ENCODE measurements around the gene TMEM100.

The TMEM100 gene

DNA sequence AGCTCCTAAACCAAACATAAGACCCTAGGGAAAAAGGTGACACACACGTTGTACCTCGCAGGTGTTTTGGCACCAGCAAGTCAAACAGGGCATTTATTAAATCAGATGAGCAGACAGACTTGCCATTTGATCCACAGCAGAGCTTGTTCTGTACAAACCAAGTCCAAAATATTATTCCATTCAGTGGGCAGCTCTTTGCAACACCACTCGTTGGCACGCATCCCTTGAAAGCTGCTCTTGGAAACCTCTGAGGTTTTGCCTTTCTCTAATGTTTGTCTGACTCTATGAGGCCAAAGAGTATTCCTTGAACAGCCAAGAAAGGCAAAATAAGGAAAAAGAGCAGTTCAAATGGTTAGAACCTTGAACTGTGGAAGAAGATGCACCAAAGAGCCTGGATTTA lies 12.7 kb downstream of the TMEM100 start:
- no peak overlapping the region for H3K4me3 ChIP-seq (ENCODE audit: low read length, poor library complexity, severe bottlenecking)
- no peak overlapping the region for H3K4me2 ChIP-seq (ENCODE audit: low read depth, low read length, poor library complexity, severe bottlenecking)
- H3K9me3 ChIP-seq (ENCODE audit: insufficient read depth, low read depth, low read length): no peaks in the 10 kb centered on the region
- H3K9me2 ChIP-seq (replicated peaks; ENCODE audit: low read depth, low read length): no peaks in the 10 kb centered on the region
- no peak for TF ChIP-seq CTCF (conservative IDR thresholded peaks at IDR 0.05; ENCODE audit: low read length)
- TF ChIP-seq EZH2phosphoT487 (IDR thresholded peaks at IDR 0.05; ENCODE audit: borderline replicate concordance): no peak
- no peaks in the 10 kb centered on the region for H4K20me1 ChIP-seq (ENCODE audit: insufficient read depth, low read length, poor library complexity, severe bottlenecking)
- no peaks in the 10 kb centered on the region for H3K4me1 ChIP-seq (ENCODE audit: insufficient read depth, low read length, poor library complexity, severe bottlenecking)
- no peaks in the 10 kb centered on the region for H3K27me3 ChIP-seq (ENCODE audit: insufficient read depth, low read length, poor library complexity, severe bottlenecking)
- H3K36me3 ChIP-seq (ENCODE audit: insufficient read depth, low read length): no peaks in the 10 kb centered on the region
- H3K9ac ChIP-seq (ENCODE audit: low read depth, low read length, poor library complexity, severe bottlenecking): no peak overlapping the region
- no peaks in the 10 kb centered on the region for H3F3A ChIP-seq (ENCODE audit: low read depth)
- no peaks in the 10 kb centered on the region for H3K79me2 ChIP-seq (ENCODE audit: insufficient read depth, low read length)
- H2AFZ ChIP-seq (ENCODE audit: low read length): no peak overlapping the region

- Histone ChIP-seq H3K4me3 (ENCODE audit: low read length, poor library complexity, severe bottlenecking) (no peak overlapping the region), H3K4me2 (ENCODE audit: low read depth, low read length, poor library complexity, severe bottlenecking) (no peak overlapping the region), H2AFZ (ENCODE audit: low read length) (no peak overlapping the region), H3K27me3 (ENCODE audit: insufficient read depth, low read length, poor library complexity, severe bottlenecking) (no peaks in the 10 kb centered on the region), H3K79me2 (ENCODE audit: insufficient read depth, low read length) (no peaks in the 10 kb centered on the region), H3K9me3 (ENCODE audit: insufficient read depth, low read depth, low read length) (no peaks in the 10 kb centered on the region), H3K9me2 (replicated peaks; ENCODE audit: low read depth, low read length) (no peaks in the 10 kb centered on the region), H3K36me3 (ENCODE audit: insufficient read depth, low read length) (no peaks in the 10 kb centered on the region), H3F3A (ENCODE audit: low read depth) (no peaks in the 10 kb centered on the region), H3K9ac (ENCODE audit: low read depth, low read length, poor library complexity, severe bottlenecking) (no peak overlapping the region), H3K4me1 (ENCODE audit: insufficient read depth, low read length, poor library complexity, severe bottlenecking) (no peaks in the 10 kb centered on the region), H4K20me1 (ENCODE audit: insufficient read depth, low read length, poor library complexity, severe bottlenecking) (no peaks in the 10 kb centered on the region)
- TF ChIP-seq EZH2phosphoT487 (IDR thresholded peaks at IDR 0.05; ENCODE audit: borderline replicate concordance) (no peak), CTCF (conservative IDR thresholded peaks at IDR 0.05; ENCODE audit: low read length) (no peak)
Measured at GRCh38 chr17:55709440-55709839, 13.2 kb downstream of the TMEM100 start.

GRCh38 chr17:55708175-55708974 lies 14.3 kb downstream of the TMEM100 start:
- no peak overlapping the region for H2AFZ ChIP-seq (ENCODE audit: low read length)
- no peaks in the 10 kb centered on the region for H3F3A ChIP-seq (ENCODE audit: low read depth)
- no peak overlapping the region for H3K9ac ChIP-seq (ENCODE audit: low read depth, low read length, poor library complexity, severe bottlenecking)
- no peaks in the 10 kb centered on the region for H3K9me3 ChIP-seq (ENCODE audit: insufficient read depth, low read depth, low read length)
- no peak for TF ChIP-seq EZH2phosphoT487 (IDR thresholded peaks at IDR 0.05; ENCODE audit: borderline replicate concordance)
- TF ChIP-seq CTCF (conservative IDR thresholded peaks at IDR 0.05; ENCODE audit: low read length): no peak
- no peaks in the 10 kb centered on the region for H4K20me1 ChIP-seq (ENCODE audit: insufficient read depth, low read length, poor library complexity, severe bottlenecking)
- no peaks in the 10 kb centered on the region for H3K9me2 ChIP-seq (replicated peaks; ENCODE audit: low read depth, low read length)
- H3K4me3 ChIP-seq (ENCODE audit: low read length, poor library complexity, severe bottlenecking): no peak overlapping the region
- no peaks in the 10 kb centered on the region for H3K36me3 ChIP-seq (ENCODE audit: insufficient read depth, low read length)
- H3K79me2 ChIP-seq (ENCODE audit: insufficient read depth, low read length): no peaks in the 10 kb centered on the region
- no peaks in the 10 kb centered on the region for H3K4me1 ChIP-seq (ENCODE audit: insufficient read depth, low read length, poor library complexity, severe bottlenecking)
- H3K4me2 ChIP-seq (ENCODE audit: low read depth, low read length, poor library complexity, severe bottlenecking): no peak overlapping the region
- H3K27me3 ChIP-seq (ENCODE audit: insufficient read depth, low read length, poor library complexity, severe bottlenecking): no peaks in the 10 kb centered on the region

Data from Loucy (cell line).